IPS DF 19.7 (cell line): Measurements from ENCODE around the gene SLAMF9.

Source experiments
- DNase-seq: peaks from one replicate; pipeline ENCODE4 v3.0.0-alpha.2; 2013; ENCODE audit warnings: low read depth, low spot score

Gene SLAMF9

GRCh38 chr1:159953536-159954515, at the start of gene SLAMF9:
TSS of gene SLAMF9 (minus strand) at chr1:159954237. CDS start at chr1:159954137, 100 bp downstream.
- DNase-seq: no peak

GRCh38 chr1:160001440-160001839, 47.4 kb upstream of the SLAMF9 start:
- no peak for DNase-seq

DNA sequence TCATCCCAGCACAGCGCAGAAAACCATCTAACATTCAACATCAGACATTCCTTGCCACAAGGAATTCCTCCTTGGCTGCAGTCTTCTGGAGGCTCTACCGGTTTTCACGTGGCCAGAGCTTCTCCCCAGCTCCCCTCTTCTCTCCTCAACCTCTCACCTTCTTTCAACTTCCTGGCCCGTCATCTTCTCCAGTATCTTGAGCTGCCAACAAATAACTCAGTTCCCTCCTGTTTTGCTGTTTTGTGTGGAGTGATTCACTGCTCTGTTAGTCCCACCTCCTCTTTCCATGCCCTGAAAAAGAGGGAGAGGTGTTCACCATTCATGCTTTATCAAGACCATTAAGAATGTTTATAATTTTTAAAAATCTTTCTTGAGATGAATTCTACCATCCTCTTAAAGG, 45.2 kb upstream of the SLAMF9 start:
- no peak for DNase-seq

- no peak for DNase-seq
Observed at GRCh38 chr1:159996653-159997052, 42.6 kb upstream of the SLAMF9 start.

DNA sequence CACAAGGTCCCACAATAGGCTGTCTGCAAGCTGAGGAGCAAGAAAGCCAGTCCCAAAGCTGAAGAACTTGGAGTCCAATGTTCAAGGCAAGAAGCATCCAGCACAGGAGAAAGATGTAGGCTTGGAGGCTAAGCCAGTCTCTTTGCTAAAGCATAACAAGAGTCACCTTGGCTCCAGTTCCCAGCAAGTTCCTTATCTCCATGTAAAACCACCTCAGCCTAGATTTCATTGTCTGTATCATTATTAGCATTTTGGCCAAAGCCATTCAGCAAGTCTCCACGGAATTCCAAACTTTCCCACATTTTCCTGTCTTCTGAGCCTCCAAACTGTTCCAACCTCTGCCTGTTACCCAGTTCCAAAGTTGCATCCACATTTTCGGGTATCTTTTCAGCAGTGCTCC, 40.9 kb upstream of the SLAMF9 start:
- no peak for DNase-seq

GRCh38 chr1:159993911-159994310, 39.9 kb upstream of the SLAMF9 start:
- DNase-seq: no peak

- DNase-seq: no peak
Observed at GRCh38 chr1:159992161-159992560, 38.1 kb upstream of the SLAMF9 start.

DNA sequence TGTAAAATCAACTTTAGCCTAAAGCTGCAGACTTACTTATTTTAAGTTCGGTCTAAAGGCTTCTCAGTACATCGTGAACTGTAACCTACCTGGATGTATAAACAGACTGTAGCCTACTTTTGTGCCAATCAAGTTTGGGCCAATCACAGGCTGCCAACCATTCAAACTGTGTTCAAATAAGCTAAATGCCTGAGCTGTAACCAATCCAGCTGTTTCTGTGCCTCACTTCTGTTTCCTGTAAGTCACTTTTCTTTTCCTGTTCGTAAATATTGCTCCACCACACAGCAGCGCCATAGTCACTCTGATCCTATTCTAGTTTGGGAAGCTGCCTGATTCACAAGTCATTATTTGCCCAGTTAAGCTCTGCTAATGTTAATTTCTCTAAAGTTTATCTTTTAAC, 37.5 kb upstream of the SLAMF9 start:
- no peak for DNase-seq

DNA sequence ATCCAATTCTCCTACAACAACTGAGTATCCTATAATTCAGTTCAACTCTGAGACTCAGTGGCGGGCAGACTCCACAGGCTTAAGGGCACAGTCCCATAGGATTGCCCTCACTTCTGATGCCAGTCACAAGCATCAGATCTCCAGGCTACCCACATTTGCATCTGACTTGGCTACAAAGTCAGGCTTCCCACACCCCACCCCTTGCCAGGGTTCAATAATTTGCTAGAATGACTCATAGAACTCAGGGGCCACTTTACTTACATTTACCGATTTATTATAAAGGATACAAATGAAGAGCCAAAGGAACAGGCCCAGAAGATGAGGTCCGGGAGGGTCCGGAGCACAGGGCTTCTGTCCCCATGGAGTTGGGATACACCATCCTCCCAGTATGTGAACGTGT, 36.0 kb upstream of the SLAMF9 start:
- no peak for DNase-seq

DNA sequence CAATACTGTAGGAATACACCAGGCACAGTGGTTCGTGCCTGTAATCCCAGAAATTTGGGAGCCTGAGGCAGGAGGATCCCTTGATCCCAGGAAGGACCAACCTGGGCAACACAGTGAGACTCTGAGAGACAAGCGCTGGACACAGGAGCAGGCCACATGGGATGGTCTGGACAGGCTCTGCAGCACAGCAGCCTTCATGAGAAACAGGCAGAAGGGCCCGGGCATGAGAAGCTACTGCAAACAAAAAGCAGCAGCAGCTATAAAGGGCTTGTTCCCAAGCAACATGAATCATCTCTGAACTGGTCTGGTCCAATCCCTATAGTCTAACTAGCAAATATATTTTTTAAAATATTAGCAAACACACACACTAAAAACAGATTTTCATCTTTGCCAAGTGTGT, 35.5 kb upstream of the SLAMF9 start:
- DNase-seq: no peak

DNA sequence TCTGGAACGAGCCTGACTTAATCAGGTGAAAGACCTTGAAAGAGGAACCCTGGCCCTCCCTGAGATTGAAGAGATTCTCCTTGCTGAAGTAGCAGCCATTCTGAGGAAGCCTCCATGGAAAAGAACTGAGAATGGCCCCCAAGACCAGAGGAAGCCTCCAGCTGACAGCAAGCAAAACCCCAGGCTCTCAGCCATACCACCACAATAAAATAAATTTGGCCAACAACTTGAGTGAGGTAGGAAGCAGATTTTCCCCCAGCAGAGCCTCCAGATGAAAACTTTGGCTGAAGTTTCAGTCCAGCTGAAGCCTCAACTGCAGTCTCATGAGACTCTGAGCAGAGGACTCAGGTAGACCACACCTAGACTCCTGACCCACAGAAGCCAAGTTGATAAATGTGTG, 34.0 kb upstream of the SLAMF9 start:
- no peak for DNase-seq

- no peak for DNase-seq
Observed at GRCh38 chr1:159987186-159987585, 33.1 kb upstream of the SLAMF9 start.

DNA sequence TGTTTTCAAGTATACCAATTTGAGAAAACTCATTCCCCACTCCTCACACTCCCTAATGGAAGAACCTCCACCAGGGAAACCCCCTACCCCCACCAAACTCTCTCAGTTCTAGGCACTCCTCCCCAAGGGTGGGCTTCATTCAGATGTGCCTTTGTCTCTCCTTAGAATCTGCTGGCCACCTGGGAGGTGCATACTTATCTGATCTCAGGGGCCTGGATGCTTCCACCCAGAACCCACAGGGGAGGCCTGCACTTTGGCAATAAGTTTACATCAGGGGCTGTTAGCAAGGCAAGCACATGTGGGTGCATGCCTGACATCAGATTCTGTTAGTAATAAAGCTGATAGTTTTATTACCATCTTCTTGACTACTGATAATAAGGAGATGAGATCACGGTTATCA, 32.5 kb upstream of the SLAMF9 start:
- no peak for DNase-seq

- DNase-seq: no peak
Observed at GRCh38 chr1:159986093-159986492, 32.1 kb upstream of the SLAMF9 start.

DNA sequence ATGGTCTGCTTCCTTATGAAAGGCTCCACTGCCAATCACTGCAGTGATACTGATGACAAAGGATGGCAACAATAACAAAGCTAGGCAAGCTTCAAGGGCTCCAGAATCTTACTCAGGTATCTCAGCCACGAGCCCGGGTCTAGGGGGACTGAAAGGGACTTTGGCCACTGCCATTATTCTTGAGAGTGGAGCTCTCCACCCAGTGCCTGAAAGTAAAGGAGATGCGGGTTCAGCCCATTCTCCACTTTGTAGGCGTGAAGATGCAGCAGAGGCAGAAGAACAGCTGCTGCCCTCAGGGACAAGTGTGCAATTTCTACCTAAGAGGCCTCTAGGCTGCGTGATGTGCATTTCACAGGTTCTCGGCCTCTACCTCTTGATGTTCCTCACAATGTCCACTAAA, 31.4 kb upstream of the SLAMF9 start:
- DNase-seq: no peak

- DNase-seq: no peak
Observed at GRCh38 chr1:159983681-159984080, 29.6 kb upstream of the SLAMF9 start.

- no peak for DNase-seq
Observed at GRCh38 chr1:159982280-159982679, 28.2 kb upstream of the SLAMF9 start.

DNA sequence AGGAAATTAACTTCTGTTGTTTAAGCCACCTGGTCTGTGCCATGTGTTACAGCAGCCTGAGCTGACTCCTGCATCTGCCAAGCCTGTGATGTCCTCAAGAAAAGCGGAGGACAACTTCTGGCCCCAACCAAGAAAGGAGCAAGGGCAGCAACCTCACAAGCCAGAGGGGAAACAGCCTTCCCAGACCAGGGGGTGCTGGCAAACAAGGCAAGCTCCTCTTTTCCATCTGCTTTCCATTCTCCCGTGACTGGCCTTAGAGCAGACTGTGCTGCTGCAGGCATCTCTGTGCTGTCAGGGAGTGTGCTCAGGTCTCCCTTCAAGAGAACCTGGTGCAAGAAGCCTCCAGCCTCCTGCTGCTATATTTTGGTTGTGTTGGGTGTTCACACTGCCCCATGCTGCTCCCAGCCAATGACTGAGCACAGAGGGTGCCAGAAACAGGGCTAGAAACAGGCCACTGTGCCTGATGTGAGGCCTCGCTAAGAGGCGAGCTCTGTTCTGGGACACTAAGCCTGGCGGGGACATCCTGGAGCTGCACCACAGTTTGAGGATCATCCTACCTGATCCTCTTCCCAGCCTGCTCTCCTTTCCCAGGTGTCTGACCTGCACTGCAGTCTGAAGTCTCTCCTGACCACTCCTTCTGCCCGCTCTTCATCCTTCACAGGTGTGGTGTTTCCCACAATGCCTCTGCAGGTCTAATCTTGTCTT, 27.5 kb upstream of the SLAMF9 start:
- no peak for DNase-seq

GRCh38 chr1:159980786-159981185, 26.7 kb upstream of the SLAMF9 start:
- DNase-seq: no peak

DNA sequence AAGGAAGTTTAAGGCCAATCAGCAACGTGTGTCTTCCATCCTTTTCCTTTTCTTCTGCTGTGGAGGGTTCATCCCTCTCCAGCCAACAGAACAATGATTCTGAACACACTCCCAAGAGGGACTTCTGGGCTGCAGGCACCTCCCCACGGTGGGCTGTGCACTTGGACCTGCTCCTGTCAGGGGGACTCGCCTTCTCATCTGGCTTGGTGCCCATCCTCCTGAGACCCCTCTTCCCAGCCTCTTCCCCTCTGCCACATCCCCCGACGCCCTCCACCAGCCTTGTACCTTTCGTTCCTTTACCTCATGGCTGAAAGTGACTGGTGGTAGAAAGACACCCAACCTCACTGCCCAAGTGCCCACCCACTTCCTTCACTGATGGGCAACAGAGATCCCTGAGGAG, 26.0 kb upstream of the SLAMF9 start:
- no peak for DNase-seq

GRCh38 chr1:159979257-159979656, 25.2 kb upstream of the SLAMF9 start:
- DNase-seq: no peak

GRCh38 chr1:159978107-159978398, 24.0 kb upstream of the SLAMF9 start:
- DNase-seq: no peak
